Measurements from ENCODE around the gene SERPINB12.

- no peak for TF ChIP-seq FOXP2 (optimal IDR thresholded peaks at IDR 0.05; ENCODE audit: borderline replicate concordance, extremely low read depth, extremely low read length, insufficient read depth)
- TF ChIP-seq TAF1 (IDR thresholded peaks at IDR 0.05; ENCODE audit: borderline replicate concordance, insufficient read depth, low read length) = no peak
- no peak for TF ChIP-seq POLR2AphosphoS5 (IDR thresholded peaks at IDR 0.05; ENCODE audit: low read depth, low read length)
- no peak for TF ChIP-seq REST (IDR thresholded peaks at IDR 0.05; ENCODE audit: insufficient read depth in 1 of 2, low read depth in 2 of 2, low read length in 2 of 2)
- TF ChIP-seq SIN3A (IDR thresholded peaks at IDR 0.05; ENCODE audit: borderline replicate concordance, insufficient read depth, low read length) = no peak
Measured at GRCh38 chr18:63518178-63519012, 23.8 kb upstream of the SERPINB12 start.
